ENCODE measurements around the gene WDR59.

The WDR59 gene

DNA sequence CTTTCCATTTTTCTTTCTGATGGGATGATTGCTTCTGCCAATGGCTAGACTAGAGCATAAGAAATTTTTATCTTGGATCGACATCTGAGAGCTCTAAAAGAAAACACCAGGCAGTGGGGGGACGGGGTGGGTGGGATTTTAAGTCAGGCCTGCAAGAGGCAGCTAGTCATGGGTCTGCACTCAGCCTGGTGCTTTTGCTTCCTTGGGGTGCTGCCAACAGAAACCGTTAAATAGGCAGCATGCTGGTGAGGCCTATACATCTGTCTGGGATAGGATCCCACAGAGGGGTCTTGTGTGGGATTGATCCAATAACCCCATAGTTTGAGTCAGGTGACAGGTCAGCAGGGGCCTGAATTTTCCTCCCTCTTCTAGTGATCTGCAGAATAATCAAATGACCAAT, 40.8 kb upstream of the WDR59 start:
- TF ChIP-seq, protein P1, sequence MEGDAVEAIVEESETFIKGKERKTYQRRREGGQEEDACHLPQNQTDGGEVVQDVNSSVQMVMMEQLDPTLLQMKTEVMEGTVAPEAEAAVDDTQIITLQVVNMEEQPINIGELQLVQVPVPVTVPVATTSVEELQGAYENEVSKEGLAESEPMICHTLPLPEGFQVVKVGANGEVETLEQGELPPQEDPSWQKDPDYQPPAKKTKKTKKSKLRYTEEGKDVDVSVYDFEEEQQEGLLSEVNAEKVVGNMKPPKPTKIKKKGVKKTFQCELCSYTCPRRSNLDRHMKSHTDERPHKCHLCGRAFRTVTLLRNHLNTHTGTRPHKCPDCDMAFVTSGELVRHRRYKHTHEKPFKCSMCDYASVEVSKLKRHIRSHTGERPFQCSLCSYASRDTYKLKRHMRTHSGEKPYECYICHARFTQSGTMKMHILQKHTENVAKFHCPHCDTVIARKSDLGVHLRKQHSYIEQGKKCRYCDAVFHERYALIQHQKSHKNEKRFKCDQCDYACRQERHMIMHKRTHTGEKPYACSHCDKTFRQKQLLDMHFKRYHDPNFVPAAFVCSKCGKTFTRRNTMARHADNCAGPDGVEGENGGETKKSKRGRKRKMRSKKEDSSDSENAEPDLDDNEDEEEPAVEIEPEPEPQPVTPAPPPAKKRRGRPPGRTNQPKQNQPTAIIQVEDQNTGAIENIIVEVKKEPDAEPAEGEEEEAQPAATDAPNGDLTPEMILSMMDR (conservative IDR thresholded peaks at IDR 0.05): no peak
- H3K27ac ChIP-seq: no peak overlapping the region

GRCh38 chr16:75024594-75024993, 39.7 kb upstream of the WDR59 start:
- TF ChIP-seq, protein P1 (conservative IDR thresholded peaks at IDR 0.05): no peak

DNA sequence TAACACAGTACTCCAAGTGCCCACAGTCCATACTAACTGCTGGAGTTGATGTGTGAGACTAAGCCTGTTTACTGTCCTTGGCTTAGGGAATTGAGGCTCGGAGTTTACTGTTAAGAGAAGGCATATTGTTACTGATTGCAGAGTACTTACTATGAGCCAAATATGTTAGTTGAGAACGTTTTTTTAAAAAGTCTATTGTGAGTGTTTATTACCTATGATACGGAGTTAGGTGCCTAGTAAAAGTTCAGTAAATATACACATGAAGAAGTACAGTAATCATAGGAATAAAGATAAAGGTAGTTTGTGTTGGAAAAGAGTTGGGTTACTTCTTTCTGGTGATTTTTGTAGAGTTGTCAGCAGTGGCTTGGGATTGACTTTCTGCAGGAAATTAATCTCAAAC, 39.3 kb upstream of the WDR59 start:
- H3K27ac ChIP-seq: no peak overlapping the region
- TF ChIP-seq, protein P1 (conservative IDR thresholded peaks at IDR 0.05): no peak

More at GRCh38 chr16:75024594-75024993, 39.7 kb upstream of the WDR59 start:
- H3K27ac ChIP-seq: no peak overlapping the region

GRCh38 chr16:75023009-75023408, 38.1 kb upstream of the WDR59 start:
- TF ChIP-seq, protein P1 (conservative IDR thresholded peaks at IDR 0.05): no peak
- H3K27ac ChIP-seq: no peak overlapping the region

DNA sequence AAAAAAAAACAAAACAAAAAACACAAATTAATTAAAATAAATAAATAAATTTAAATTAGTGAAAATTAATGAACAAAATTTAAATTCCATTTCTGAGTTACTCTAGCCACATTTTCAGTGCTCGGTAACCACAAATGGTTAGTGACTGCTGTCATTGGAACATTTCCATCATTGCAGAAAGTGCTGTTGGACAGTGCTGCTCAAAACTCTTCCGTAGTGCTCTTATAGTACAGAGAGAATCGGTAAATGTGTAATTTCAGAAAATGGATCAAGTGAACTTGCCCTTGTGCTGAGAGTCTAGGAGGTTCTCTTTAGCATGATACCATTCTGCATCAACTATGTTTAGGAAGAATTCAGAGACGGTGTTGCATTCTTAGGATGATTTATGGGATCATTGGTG, 37.6 kb upstream of the WDR59 start:
- H3K27ac ChIP-seq: no peak overlapping the region
- TF ChIP-seq, protein P1 (conservative IDR thresholded peaks at IDR 0.05): no peak

GRCh38 chr16:75021410-75021809, 36.5 kb upstream of the WDR59 start:
- TF ChIP-seq, protein P1 (conservative IDR thresholded peaks at IDR 0.05): no peak
- no peak overlapping the region for H3K27ac ChIP-seq

DNA sequence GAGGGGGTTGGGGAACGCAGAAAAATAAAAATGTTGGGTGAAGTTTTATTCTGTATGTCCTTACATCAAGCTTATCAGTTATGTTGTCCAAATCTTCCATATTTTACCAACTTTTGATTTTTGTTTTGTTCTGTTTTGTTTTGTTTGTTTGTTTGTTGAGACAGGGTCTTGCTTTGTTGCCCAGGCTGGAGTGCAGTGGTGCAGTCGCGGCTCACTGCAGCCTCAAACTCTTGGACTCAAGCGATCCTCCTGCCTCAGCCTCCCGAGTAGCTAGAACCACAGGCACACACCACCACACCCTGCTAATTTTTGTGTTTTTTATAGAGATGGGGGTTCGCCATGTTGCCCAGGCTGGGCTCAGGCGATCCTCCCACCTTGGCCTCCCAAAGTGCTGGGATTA, 34.7 kb upstream of the WDR59 start:
- H3K27ac ChIP-seq: no peak overlapping the region
- TF ChIP-seq, protein P1 (conservative IDR thresholded peaks at IDR 0.05): no peak

DNA sequence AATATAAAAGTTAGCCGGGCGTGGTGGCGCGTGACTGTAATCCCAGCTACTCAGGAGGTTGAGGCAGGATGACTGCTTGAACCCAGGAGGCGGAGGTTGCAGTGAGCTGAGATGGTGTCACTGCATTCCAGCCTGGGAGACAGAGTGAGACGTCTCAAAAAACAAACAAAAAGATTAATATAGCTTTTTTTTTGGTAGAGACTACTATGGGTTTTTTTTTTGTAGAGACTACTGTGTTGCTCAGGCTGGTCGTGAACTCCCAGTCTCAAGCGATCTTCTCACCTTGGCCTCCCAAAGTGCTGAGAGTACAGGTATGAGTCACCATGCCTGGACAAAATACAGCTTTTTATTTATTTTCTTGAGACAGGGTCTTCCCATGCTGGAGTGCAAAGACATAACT, 34.1 kb upstream of the WDR59 start:
- TF ChIP-seq, protein P1 (conservative IDR thresholded peaks at IDR 0.05): no peak
- H3K27ac ChIP-seq: no peak overlapping the region
